ENCODE data around the gene TMEM125.
A peak's percentile ranks its signal among the peaks of the same experiment; 100 is the strongest.

The TMEM125 gene

DNA sequence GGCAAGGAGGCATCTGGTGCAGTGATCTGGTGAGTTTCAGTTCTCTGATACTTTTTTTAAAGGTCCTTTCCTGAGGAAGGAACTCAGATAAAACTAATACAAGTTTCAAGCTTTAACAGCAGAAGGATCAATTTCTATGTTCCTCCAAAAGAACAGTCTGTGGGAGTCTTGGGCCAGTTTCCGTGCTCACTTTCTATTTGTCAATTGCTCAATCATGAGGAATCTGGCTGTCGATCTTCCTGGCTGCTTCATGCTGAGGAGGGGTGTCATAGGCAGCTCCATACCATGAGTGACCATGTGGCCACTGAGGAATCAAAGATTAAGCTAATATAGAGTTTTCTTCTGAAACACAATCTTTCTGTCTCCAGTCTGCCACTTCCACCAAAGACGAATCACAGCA lies 11.4 kb upstream of the TMEM125 start:
- Mint-ChIP-seq H3K27me3 (peaks cover under 1% of the 10 kb centered on the region), H3K9me3 (no peaks in the 10 kb centered on the region), H3K27ac (no peak overlapping the region), H3K4me1 (ENCODE audit: low read depth) (no peaks in the 10 kb centered on the region), H3K4me3 (no peak overlapping the region), H3K36me3 (ENCODE audit: low read depth) (no peaks in the 10 kb centered on the region)

DNA sequence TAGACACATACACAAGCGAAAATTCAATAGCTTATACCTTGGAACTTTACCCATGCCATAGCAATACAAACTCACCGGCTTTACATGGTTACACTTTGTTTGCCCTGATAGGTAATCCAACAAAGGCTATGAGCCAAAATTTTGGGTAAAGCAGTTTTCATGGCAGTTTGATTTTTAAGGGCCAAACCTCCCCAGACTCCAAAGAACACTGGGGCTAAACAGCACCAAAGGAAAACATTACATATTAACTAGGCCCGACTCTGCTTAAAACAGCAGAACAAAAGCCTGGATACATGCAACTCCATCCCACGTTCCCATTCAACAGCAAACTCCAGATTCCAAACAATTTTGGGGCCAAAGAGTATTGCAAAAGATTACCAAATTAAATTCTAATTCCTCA lies 4.4 kb upstream of the TMEM125 start:
- Mint-ChIP-seq H3K4me3 (no peak overlapping the region), H3K4me1 (ENCODE audit: low read depth) (peaks cover under 1% of the 10 kb centered on the region), H3K9me3 (peaks cover 6% of the 10 kb centered on the region)

DNA sequence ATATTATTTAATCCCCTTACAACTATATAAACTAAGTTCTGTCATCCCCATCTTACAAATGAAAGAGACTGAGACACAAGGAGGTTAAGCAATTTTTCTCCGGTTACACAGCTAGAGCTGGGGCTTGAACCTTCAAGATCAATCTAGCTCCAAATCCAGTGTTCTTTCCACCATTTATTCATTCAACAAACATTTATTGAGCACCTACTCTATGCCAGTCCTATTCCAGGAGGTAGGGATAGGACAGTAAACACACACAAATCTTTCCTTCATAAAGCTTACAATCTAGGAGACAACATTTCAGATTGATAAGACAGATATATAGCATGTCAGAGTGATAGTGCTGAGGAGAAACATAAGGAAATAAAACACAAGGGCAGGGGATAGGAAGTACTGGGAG lies 2.9 kb upstream of the TMEM125 start:
- Mint-ChIP-seq H3K27ac (no peak overlapping the region), H3K4me1 (ENCODE audit: low read depth) (peaks cover 12% of the 10 kb centered on the region), H3K4me3 (no peak overlapping the region), H3K27me3 (peaks cover 3% of the 10 kb centered on the region), H3K36me3 (ENCODE audit: low read depth) (no peaks in the 10 kb centered on the region), H3K9me3 (peaks cover 6% of the 10 kb centered on the region)

More for the DNA sequence above, 4.4 kb upstream of the TMEM125 start:
- no peaks in the 10 kb centered on the region for H3K36me3 Mint-ChIP-seq (ENCODE audit: low read depth)
- peaks cover 3% of the 10 kb centered on the region for H3K27me3 Mint-ChIP-seq
- no peak overlapping the region for H3K27ac Mint-ChIP-seq

DNA sequence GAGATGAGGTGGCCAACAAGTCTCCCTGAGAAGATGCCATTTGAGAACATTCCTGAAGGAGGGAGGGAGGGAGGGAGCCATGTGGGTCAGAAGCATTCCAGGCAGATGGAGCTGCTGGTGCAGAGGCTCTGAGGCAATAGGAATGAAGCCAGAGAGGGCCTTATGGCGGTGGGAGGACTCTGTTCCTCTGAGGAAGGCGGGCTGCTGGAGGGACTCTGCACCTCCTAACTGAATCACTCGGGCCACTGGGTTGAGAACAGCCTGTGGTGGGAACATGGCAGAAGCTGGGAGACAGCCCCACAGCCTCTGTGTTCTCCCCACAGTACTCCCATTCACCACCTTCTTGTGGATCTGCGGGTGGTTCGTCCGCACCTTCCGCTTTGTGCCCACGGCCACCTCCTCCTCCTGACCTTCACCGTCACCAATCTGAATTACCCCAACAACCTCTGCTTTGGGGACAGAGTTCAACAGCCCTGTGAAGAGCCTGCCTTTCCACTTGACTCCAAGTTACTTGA lies 2.4 kb upstream of the TMEM125 start:
- no peaks in the 10 kb centered on the region for H3K36me3 Mint-ChIP-seq (ENCODE audit: low read depth)
- H3K9me3 Mint-ChIP-seq = peaks cover 6% of the 10 kb centered on the region
- H3K27me3 Mint-ChIP-seq = peaks cover 3% of the 10 kb centered on the region
- H3K27ac Mint-ChIP-seq = no peak overlapping the region
- H3K4me3 Mint-ChIP-seq = no peak overlapping the region
- H3K4me1 Mint-ChIP-seq (ENCODE audit: low read depth) = peaks cover 12% of the 10 kb centered on the region

DNA sequence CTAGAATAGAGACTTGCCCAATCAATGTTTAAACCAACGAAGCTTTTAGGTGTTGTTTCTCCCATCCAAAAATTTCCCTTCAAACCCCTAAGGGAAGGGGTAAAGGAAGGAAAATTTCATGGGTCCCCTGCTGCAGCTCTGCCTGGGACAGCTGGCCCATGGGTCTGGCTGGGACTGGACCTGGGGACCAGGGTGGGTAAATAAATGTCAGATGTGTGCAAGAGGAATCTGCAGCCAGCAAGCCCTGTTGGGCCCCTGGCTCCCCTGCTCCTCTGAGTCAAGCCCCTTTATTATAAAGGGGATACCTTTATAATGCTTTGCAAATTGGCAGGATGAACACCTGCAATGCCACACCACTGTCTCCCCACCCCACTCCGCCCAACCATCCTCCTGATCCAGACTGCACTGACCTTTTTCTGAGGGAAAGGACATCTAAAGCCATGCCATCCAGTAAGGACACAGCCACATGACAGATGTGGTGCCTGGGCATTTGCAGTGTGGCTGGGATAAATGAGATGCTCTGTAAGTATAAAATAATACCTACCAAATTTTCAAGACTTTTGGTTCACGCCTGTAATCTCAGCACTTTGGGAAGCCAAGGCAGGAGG lies 1.9 kb upstream of the TMEM125 start:
- peaks cover 12% of the 10 kb centered on the region for H3K4me1 Mint-ChIP-seq (ENCODE audit: low read depth)
- no peak overlapping the region for H3K27ac Mint-ChIP-seq
- H3K36me3 Mint-ChIP-seq (ENCODE audit: low read depth) = no peaks in the 10 kb centered on the region
- peaks cover 6% of the 10 kb centered on the region for H3K9me3 Mint-ChIP-seq
- no peak overlapping the region for H3K4me3 Mint-ChIP-seq
- H3K27me3 Mint-ChIP-seq = peaks cover 3% of the 10 kb centered on the region

DNA sequence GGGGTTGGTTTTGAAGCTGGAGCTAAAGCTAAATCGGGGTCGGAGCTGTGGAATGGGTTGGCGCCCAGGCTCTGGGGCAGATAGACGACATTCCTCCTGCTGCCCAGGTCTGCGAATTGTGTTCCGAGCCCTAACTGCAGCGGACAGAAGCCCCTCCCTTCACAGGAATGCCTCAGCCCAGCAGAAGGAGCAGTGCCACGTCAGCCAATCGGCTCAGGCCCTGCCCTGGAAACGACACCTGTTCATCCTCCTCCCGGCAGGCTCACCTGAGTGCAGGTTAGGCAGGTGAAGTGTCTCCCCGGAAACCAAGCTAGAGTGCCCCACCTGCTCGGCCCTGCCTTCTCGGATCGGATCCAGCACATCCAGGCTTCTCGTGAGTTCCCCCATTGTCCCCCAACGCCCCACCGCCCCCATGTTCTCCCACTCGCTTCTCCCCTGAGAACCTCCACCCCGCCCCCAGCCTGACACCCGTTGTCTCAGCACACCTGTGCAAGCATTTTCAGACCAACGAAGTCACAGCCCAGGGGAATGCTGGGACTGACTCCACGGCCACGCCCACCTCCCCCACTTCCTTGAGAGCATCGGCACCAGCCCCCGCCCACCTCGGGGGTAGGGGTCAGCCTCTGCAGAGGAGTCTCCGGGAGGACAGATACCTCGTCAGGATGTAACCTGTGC lies 775 bp downstream of the TMEM125 start:
- Mint-ChIP-seq H3K27ac (no peak overlapping the region), H3K36me3 (ENCODE audit: low read depth) (peaks cover 4% of the 10 kb centered on the region), H3K4me3 (peak overlapping the region; percentile 32), H3K4me1 (ENCODE audit: low read depth) (peaks cover 24% of the 10 kb centered on the region), H3K27me3 (peaks cover 3% of the 10 kb centered on the region), H3K9me3 (peaks cover 9% of the 10 kb centered on the region)

DNA sequence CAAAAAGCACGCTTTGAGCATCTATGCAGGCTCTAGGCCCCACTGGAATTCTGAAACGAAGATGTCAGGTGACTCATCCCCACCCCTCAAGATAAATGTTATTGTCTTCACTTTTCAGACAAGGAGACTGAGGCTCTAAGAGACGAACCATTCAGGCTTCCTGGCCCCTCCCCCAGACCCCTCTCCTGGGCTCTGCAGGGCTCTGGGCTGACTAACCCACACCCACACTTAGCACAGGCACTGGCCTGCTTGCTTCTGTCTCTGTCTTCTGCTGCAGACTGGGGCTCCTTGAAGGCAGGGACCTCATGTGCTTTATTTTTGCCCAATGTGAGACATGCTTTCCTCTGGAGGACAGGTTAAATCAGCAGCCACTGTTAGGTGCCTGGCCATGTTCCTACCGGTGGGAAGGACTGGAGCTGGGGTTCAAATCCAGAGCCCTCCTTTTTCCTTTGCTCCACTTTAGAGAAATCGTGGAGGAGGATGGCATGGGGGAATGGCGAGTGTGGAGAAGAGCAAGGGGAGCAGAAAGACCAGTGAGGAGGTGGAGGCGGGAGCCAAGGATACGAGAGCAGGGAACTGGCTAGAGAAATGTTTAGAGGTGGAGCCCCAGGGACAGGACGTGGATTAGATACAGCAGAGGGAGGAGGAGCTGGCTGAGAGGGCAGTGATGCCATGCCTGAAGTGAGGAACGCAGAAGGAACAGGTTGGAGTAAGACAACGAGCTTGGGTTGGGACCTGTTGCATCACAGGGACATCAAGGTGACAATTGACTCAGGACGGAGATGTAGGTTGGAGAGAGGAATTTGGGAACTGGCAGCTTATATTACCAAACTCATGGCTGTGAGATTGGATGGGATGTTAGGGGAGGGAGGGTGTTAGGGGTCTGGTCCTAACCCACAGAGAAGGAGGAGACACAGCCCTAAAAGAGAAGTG lies 1.7 kb downstream of the TMEM125 start:
- peak overlapping the region; percentile 32 for H3K4me3 Mint-ChIP-seq

DNA sequence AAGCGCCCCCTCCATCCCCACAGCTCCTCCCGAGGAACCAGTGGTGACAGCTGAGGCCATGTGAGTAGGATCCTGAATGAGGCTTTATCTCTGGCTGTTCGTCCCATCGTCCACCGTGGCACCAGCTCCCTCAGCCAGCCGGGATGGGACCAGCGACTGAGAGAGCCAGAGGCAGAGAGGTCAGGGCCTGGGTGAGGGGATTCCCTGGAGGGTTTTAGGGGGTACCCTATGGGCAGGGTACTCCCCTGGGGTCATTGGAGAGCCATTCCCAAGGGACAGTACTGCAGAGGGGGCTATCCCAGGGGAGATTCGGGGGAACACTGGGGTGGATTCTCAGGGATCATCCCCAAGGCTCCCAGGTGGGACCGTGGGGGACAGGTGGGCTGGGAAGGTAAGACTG lies 2.4 kb downstream of the TMEM125 start:
- no peak overlapping the region for H3K27ac Mint-ChIP-seq
- no peak overlapping the region for H3K4me3 Mint-ChIP-seq
- H3K4me1 Mint-ChIP-seq (ENCODE audit: low read depth) = peaks cover 24% of the 10 kb centered on the region
- peaks cover 4% of the 10 kb centered on the region for H3K36me3 Mint-ChIP-seq (ENCODE audit: low read depth)
- H3K9me3 Mint-ChIP-seq = peaks cover 9% of the 10 kb centered on the region
- peaks cover 3% of the 10 kb centered on the region for H3K27me3 Mint-ChIP-seq

More for the DNA sequence above, 1.7 kb downstream of the TMEM125 start:
- H3K27me3 Mint-ChIP-seq = peaks cover 3% of the 10 kb centered on the region
- H3K36me3 Mint-ChIP-seq (ENCODE audit: low read depth) = peaks cover 4% of the 10 kb centered on the region
- H3K27ac Mint-ChIP-seq = no peak overlapping the region
- H3K4me1 Mint-ChIP-seq (ENCODE audit: low read depth) = peaks cover 24% of the 10 kb centered on the region
- peaks cover 9% of the 10 kb centered on the region for H3K9me3 Mint-ChIP-seq

DNA sequence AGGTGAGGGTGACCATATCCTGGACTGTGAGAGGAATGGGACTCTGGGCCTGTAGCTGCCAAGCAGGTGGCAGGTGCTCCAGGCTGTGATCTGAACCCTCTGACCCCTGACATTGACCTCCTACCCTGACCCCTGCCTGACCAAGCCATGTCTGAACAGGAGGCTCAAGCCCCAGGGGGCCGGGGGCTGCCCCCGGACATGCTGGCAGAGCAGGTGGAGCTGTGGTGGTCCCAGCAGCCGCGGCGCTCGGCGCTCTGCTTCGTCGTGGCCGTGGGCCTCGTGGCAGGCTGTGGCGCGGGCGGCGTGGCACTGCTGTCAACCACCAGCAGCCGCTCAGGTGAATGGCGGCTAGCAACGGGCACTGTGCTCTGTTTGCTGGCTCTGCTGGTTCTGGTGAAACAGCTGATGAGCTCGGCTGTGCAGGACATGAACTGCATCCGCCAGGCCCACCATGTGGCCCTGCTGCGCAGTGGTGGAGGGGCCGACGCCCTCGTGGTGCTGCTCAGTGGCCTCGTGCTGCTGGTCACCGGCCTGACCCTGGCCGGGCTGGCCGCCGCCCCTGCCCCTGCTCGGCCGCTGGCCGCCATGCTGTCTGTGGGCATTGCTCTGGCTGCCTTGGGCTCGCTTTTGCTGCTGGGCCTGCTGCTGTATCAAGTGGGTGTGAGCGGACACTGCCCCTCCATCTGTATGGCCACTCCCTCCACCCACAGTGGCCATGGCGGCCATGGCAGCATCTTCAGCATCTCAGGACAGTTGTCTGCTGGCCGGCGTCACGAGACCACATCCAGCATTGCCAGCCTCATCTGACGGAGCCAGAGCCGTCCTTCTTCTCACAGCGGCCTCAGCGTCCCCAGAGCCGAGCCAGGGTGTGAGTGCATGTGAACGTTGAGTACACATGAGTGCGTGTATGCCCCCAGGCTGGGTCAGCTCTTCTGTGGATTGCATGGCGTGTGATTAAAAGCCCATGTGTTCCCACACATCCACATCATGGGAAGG lies 3.1 kb downstream of the TMEM125 start:
- Mint-ChIP-seq H3K27me3 (peaks cover 3% of the 10 kb centered on the region), H3K4me3 (no peak overlapping the region), H3K27ac (no peak overlapping the region), H3K9me3 (peaks cover 9% of the 10 kb centered on the region), H3K36me3 (ENCODE audit: low read depth) (peaks cover 4% of the 10 kb centered on the region), H3K4me1 (ENCODE audit: low read depth) (peaks cover 24% of the 10 kb centered on the region)

DNA sequence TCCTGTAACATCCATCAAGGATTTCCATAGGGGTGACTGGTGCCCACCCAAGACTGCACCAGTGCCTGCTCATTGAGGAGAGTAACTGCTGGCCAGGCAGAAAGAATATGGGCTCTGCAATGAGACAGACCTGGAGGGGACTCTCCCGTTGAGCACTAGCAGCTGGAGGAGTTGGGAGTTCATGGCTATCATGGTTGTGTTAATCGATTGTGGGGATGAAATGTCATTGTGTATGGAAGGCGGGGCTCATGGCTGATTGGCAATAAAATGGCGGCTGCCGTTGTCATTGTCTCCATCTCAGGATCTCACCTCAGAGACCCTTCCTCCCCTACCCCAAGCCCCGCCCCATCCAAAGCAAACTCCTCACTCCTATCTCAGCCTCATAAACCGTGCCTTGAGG lies 3.9 kb downstream of the TMEM125 start:
- peaks cover 24% of the 10 kb centered on the region for H3K4me1 Mint-ChIP-seq (ENCODE audit: low read depth)

DNA sequence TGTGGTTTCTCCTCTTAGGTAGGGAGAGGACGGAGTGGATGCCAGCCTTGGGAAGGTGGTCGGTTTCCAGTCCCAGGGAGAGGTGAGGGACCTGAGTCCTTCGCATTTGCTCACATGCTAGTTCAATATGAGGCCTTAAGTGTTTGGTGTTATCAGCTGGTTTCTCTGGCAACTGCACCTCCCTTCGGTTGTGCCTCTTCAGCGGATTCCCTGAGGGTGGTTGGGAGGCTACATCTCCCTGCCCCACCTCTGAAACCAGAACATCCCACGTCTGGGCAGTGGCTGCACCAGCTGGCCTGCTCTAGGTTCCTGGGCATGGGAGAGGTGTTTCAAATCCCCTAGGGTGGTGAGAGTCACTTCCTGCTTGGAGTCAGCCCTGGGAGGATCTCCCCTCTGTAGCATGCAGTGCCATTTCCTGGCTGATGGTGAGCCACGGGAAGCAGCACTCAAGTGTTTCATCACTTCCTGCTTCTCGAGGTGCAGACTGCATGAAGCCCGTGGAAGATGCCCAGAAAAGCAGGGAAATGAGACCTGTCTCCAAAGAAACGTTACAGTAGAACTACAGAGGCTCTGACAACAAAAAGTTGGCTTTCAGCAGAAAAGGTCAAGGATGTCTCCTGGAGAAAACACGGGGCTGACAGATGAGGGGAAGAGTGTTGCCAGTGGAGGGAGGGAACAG lies 4.5 kb downstream of the TMEM125 start:
- H3K9me3 Mint-ChIP-seq = peaks cover 9% of the 10 kb centered on the region

More for the DNA sequence above, 3.9 kb downstream of the TMEM125 start:
- peaks cover 9% of the 10 kb centered on the region for H3K9me3 Mint-ChIP-seq
- peaks cover 3% of the 10 kb centered on the region for H3K27me3 Mint-ChIP-seq
- H3K36me3 Mint-ChIP-seq (ENCODE audit: low read depth) = peaks cover 4% of the 10 kb centered on the region
- H3K27ac Mint-ChIP-seq = no peak overlapping the region
- no peak overlapping the region for H3K4me3 Mint-ChIP-seq

DNA sequence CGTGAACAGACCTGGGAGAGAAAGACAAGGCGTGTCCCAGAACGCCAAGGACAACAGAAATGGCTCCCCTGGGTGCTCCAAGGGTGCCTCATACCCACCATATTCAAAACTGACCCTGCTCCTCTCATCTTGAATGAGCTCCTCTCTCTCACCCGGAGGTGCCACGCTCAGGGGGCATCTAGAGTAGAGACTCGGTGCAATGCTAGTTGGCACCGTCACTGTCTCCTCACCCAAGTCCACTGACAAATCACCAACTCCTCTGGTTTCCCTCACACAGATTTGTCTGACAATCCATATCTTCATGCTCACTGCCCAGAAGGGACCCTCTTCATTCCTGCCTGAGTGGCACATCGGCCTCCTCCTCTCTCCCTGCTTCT lies 5.0 kb downstream of the TMEM125 start:
- H3K4me3 Mint-ChIP-seq = peak overlapping the region; percentile 6
- H3K4me1 Mint-ChIP-seq (ENCODE audit: low read depth) = peaks cover 24% of the 10 kb centered on the region
- peaks cover 3% of the 10 kb centered on the region for H3K27me3 Mint-ChIP-seq
- H3K27ac Mint-ChIP-seq = peak overlapping the region; percentile 92
- peaks cover 4% of the 10 kb centered on the region for H3K36me3 Mint-ChIP-seq (ENCODE audit: low read depth)
- H3K9me3 Mint-ChIP-seq = peaks cover 9% of the 10 kb centered on the region

More for the DNA sequence above, 4.5 kb downstream of the TMEM125 start:
- H3K27me3 Mint-ChIP-seq = peaks cover 3% of the 10 kb centered on the region
- H3K4me1 Mint-ChIP-seq (ENCODE audit: low read depth) = peaks cover 24% of the 10 kb centered on the region
- H3K4me3 Mint-ChIP-seq = peak overlapping the region; percentile 6
- peaks cover 4% of the 10 kb centered on the region for H3K36me3 Mint-ChIP-seq (ENCODE audit: low read depth)
- H3K27ac Mint-ChIP-seq = peak overlapping the region; percentile 92

DNA sequence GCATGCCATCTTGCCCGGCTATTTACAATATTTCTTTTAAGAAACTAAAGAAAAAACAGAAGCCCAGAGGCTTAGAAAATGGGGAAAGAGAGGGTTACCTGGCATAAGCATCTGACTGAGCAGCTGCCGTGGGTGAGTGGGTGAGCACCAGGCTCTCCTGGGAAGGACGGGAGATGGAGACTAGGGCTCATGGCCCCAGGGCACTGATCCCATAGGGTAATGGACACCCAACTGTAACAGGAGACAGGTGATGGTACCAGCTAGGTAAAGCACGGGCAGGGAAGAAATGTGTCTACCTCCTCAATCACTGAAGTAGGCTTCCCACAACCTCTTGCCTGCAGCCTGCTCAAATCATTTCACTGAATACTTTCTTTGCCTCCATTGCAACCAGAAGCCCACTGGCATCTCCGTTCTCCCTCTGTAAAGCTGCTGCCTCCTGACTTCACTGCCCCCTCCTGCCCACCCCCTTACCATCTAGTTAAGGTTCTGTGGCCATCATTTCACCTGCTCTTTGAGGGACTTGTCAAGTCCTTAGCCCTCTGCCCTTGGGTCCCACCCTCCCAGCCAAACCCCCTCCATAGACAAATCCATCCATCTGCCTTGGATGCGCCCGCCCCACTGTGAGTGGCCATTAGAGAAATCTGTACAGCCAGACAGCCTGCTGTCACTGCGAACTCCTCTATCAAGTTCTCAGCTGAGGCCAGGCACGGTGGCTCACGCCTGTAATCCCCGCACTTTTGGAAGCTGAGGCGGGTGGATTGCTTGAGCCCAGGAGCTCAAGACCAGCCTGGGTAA lies 6.2 kb downstream of the TMEM125 start:
- Mint-ChIP-seq H3K27me3 (no peaks in the 10 kb centered on the region), H3K36me3 (ENCODE audit: low read depth) (peaks cover 4% of the 10 kb centered on the region), H3K9me3 (peaks cover 9% of the 10 kb centered on the region), H3K4me1 (ENCODE audit: low read depth) (peaks cover 18% of the 10 kb centered on the region), H3K4me3 (no peak overlapping the region), H3K27ac (no peak overlapping the region)
